DOHH2 (cell line): ENCODE results near the gene PKN3.

ENCODE experiments used
- H3F3A ChIP-seq: fragments of 200-600 bp; sonication (generic), shearing (Covaris generic); 2 replicates; pipeline ENCODE4 v1.6.0; 2016; ENCODE audit warnings: antibody characterized with exemption, mild to moderate bottlenecking; ENCODE audit not compliant: control insufficient read depth, insufficient read depth
- H3K27ac ChIP-seq: fragments of 200-600 bp; sonication (generic); 2 replicates; pipeline ENCODE4 v1.5.1; 2014; ENCODE audit warnings: low read depth, mild to moderate bottlenecking, low read length, moderate library complexity
- H3K27me3 ChIP-seq: fragments of 200-600 bp; sonication (generic); 2 replicates; pipeline ENCODE4 v1.6.1; 2014; ENCODE audit warnings: mild to moderate bottlenecking, low read length, mixed read lengths; ENCODE audit not compliant: control insufficient read depth
- H3K36me3 ChIP-seq: fragments of 200-600 bp; sonication (generic); 2 replicates; pipeline ENCODE4 v1.6.1; 2014; ENCODE audit warnings: mild to moderate bottlenecking, low read length, moderate library complexity, mixed read lengths; ENCODE audit not compliant: control insufficient read depth
- H3K4me1 ChIP-seq: fragments of 200-600 bp; sonication (generic); 2 replicates; pipeline ENCODE4 v1.6.1; 2014; ENCODE audit warnings: mild to moderate bottlenecking, low read length, mixed read lengths; ENCODE audit not compliant: control insufficient read depth
- H3K4me2 ChIP-seq: fragments of 200-600 bp; sonication (generic); 2 replicates; pipeline ENCODE4 v1.6.0; 2014; ENCODE audit warnings: mild to moderate bottlenecking, low read length, moderate library complexity
- H3K4me3 ChIP-seq: fragments of 200-600 bp; sonication (generic); 2 replicates; pipeline ENCODE4 v1.5.1; 2014; ENCODE audit warnings: mild to moderate bottlenecking, low read length, mixed read lengths
- H3K79me2 ChIP-seq: fragments of 200-600 bp; sonication (generic); 2 replicates; pipeline ENCODE4 v1.6.1; 2014; ENCODE audit warnings: mild to moderate bottlenecking, low read length, mixed read lengths; ENCODE audit not compliant: control insufficient read depth
- H3K9me2 ChIP-seq: fragments of 200-600 bp; sonication (generic); replicated peaks from 2 replicates; pipeline ENCODE4 v1.6.1; 2014; ENCODE audit warnings: mild to moderate bottlenecking, low read length, mixed read lengths; ENCODE audit not compliant: control insufficient read depth
- H3K9me3 ChIP-seq: fragments of 200-600 bp; sonication (generic); 2 replicates; pipeline ENCODE4 v1.6.1; 2014; ENCODE audit warnings: antibody characterized with exemption, low read length, mixed read lengths; ENCODE audit not compliant: control insufficient read depth, insufficient read depth
- H4K20me1 ChIP-seq: fragments of 200-600 bp; sonication (generic); 2 replicates; pipeline ENCODE4 v1.6.0; 2014; ENCODE audit warnings: low read depth, mild to moderate bottlenecking, antibody characterized with exemption, low read length, moderate library complexity; ENCODE audit not compliant: control insufficient read depth, insufficient read depth
- CTCF ChIP-seq: fragments of 200-600 bp; sonication (generic); IDR thresholded peaks from one replicate; pipeline ENCODE4 v1.5.1; 2014; ENCODE audit warnings: antibody characterized with exemption, mild to moderate bottlenecking, low read depth, low read length; ENCODE audit not compliant: poor library complexity, severe bottlenecking
- EZH2phosphoT487 ChIP-seq: fragments of 200-600 bp; sonication (generic); IDR thresholded peaks from 2 replicates; pipeline ENCODE4 v1.6.1; 2017; ENCODE audit warnings: borderline replicate concordance, mild to moderate bottlenecking, antibody characterized with exemption, low read length, moderate library complexity, mixed read lengths

Gene PKN3

GRCh38 chr9:128735373-128735772 lies 33.1 kb downstream of the PKN3 start:
- Histone ChIP-seq H3K27ac (no peak overlapping the region), H3F3A (no peaks in the 10 kb centered on the region), H3K79me2 (no peaks in the 10 kb centered on the region), H3K4me2 (no peak overlapping the region), H3K9me3 (no peaks in the 10 kb centered on the region), H3K27me3 (no peaks in the 10 kb centered on the region), H3K4me1 (peaks cover 7% of the 10 kb centered on the region), H3K9me2 (no peaks in the 10 kb centered on the region), H3K36me3 (peaks cover 6% of the 10 kb centered on the region; the same call in 1 of the 2 replicates), H3K4me3 (no peak overlapping the region), H4K20me1 (no peaks in the 10 kb centered on the region)
- no peak for TF ChIP-seq CTCF
- no peak for TF ChIP-seq EZH2phosphoT487

DNA sequence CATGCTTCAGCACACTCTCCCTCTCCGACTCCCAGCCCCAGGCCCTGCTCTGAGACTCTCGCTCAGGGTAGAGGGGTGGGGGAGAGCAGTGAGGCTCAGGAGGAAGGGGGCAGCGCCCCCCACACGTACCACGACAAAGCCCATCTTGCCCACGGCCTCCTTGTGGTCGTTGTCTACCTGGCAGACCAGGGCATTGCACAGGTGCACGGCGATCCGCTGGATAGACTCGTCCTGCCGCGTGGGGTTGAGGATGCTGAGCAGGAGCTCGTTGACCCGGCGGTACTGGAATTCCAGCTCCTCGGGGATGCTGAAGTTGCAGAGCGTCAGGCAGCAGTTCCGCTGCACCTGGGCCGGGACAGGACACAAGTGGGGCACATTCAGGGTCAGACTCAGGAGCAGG lies 40.1 kb downstream of the PKN3 start:
- H3K79me2 ChIP-seq: no peaks in the 10 kb centered on the region
- no peak overlapping the region for H3K4me3 ChIP-seq

DNA sequence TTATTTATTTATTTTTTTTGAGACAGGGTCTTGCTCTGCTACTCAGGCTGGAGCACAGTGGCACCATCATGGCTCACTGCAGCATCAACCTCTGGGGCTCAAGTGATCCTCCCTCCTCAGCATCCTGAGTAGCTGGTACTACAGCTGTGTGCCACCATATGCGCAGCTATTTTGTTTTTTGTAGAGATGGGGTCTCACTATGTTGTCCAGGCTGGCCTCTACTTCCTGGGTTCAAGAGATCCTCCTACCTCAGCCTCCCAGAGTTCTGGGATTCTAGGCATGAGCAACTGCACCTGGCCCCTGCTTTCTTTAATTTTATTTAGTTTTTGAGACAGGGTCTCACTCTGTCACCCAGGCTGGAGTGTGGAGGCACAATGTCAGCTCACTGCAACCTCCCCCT lies 41.1 kb downstream of the PKN3 start:
- no peaks in the 10 kb centered on the region for H3F3A ChIP-seq
- no peaks in the 10 kb centered on the region for H3K27me3 ChIP-seq
- H3K4me3 ChIP-seq: no peak overlapping the region
- no peaks in the 10 kb centered on the region for H3K9me2 ChIP-seq
- H3K4me2 ChIP-seq: no peak overlapping the region
- H3K9me3 ChIP-seq: no peaks in the 10 kb centered on the region
- H3K27ac ChIP-seq: no peak overlapping the region
- no peaks in the 10 kb centered on the region for H3K36me3 ChIP-seq
- H4K20me1 ChIP-seq: no peaks in the 10 kb centered on the region
- no peak for TF ChIP-seq EZH2phosphoT487
- no peak for TF ChIP-seq CTCF
- no peaks in the 10 kb centered on the region for H3K79me2 ChIP-seq
- H3K4me1 ChIP-seq: no peaks in the 10 kb centered on the region

More for the DNA sequence above, 40.1 kb downstream of the PKN3 start:
- TF ChIP-seq CTCF: no peak
- TF ChIP-seq EZH2phosphoT487: no peak
- no peaks in the 10 kb centered on the region for H3K27me3 ChIP-seq
- no peaks in the 10 kb centered on the region for H3K4me1 ChIP-seq
- no peak overlapping the region for H3K27ac ChIP-seq
- H3K4me2 ChIP-seq: no peak overlapping the region
- H4K20me1 ChIP-seq: no peaks in the 10 kb centered on the region
- no peaks in the 10 kb centered on the region for H3K9me2 ChIP-seq
- H3F3A ChIP-seq: no peaks in the 10 kb centered on the region
- H3K9me3 ChIP-seq: no peaks in the 10 kb centered on the region
- no peaks in the 10 kb centered on the region for H3K36me3 ChIP-seq

- Histone ChIP-seq H3K9me3 (no peaks in the 10 kb centered on the region), H3K4me2 (no peak overlapping the region), H3K4me3 (no peak overlapping the region), H3K4me1 (no peaks in the 10 kb centered on the region), H3K9me2 (no peaks in the 10 kb centered on the region), H4K20me1 (no peaks in the 10 kb centered on the region), H3K36me3 (no peaks in the 10 kb centered on the region; the same call in 1 of the 2 replicates), H3F3A (no peaks in the 10 kb centered on the region), H3K27ac (no peak overlapping the region), H3K27me3 (no peaks in the 10 kb centered on the region), H3K79me2 (no peaks in the 10 kb centered on the region)
- TF ChIP-seq EZH2phosphoT487 (no peak), CTCF (no peak)
Measured at GRCh38 chr9:128747241-128747640, 44.9 kb downstream of the PKN3 start.
